Testis (tissue), 3 donors: ENCODE data around the gene GZF1. TPM values are rescaled to one million over a fixed set of nuclear protein-coding genes. Genes with fewer than 3 reads are reported as not detected.
"Not testable (repeated sequence)": the region's sequence is repeated elsewhere in the genome, so short reads cannot be mapped to it uniquely, and the experiment has no call there.

ENCODE experiments used
- DNase-seq: peaks from one replicate; pipeline ENCODE4 v3.0.0-alpha.2; 2019
- H3K27ac ChIP-seq, 2 donors: fragments of 200-600 bp; sonication (generic); one replicate each; pipeline ENCODE4 v1.5.1; 2019
- H3K27me3 ChIP-seq: fragments of 200-600 bp; sonication (generic); one replicate; pipeline ENCODE4 v1.5.1; 2019
- H3K36me3 ChIP-seq: fragments of 200-600 bp; sonication (generic); one replicate; pipeline ENCODE4 v1.5.1; 2017; ENCODE audit warnings: low read depth; ENCODE audit errors: missing control alignments
- H3K4me1 ChIP-seq: fragments of 200-600 bp; sonication (generic); one replicate; pipeline ENCODE4 v1.5.1; 2019
- H3K4me3 ChIP-seq, 2 donors: fragments of 200-600 bp; sonication (generic); one replicate each; pipeline ENCODE4 v1.5.1; 2017 to 2019
- H3K9me3 ChIP-seq: fragments of 200-600 bp; sonication (generic); one replicate; pipeline ENCODE4 v1.5.1; 2017
- POLR2A ChIP-seq: fragments of 450-650 bp; IDR thresholded peaks from one replicate; pipeline ENCODE4 v1.6.1; 2017; ENCODE audit warnings: antibody characterized with exemption, mild to moderate bottlenecking, moderate library complexity
- WGBS, 2 donors: methylation state at CpG; one replicate each; pipeline ENCODE4 v1.1.5; 2018; 5-methylcytosine and 5-hydroxymethylcytosine counted together
- intact Hi-C: fragments of 100-400 bp; cut with DNase I; formaldehyde crosslinking; loops from one replicate; pipeline ENCODE4 v1.15.1; 2023; ENCODE audit warnings: low total_unique reads
- polyA plus RNA-seq: library from polyadenylated mRNA; stranded (reverse); fragments of 350-450 nt; fragmentation: Illumina TruSeq; extraction: RNeasy Lipid Tissue Mini Kit (QIAGEN cat#74804); gene quantifications from one replicate; pipeline ENCODE4 v1.2.3, GENCODE V29; 2014; ENCODE audit warnings: low read depth, low replicate concordance; ENCODE audit not compliant: insufficient read depth
- total RNA-seq, 2 donors: library from RNA; depleted of rRNA; stranded (reverse); fragments of >200 nt; gene quantifications; one replicate each; pipeline ENCODE4 v1.2.3, GENCODE V29; 2016
- TF ChIP-seq, protein P1 (sequence below), 3 experiments: fragments of 450-650 bp in 2 of 3; fragments of 200-600 bp in 1 of 3; sonication (generic) in 1 of 3; IDR thresholded peaks; one replicate each; pipeline ENCODE4 v1.5.1; 2016 to 2019; ENCODE audit warnings: antibody characterized with exemption in 3 of 3, mild to moderate bottlenecking in 2 of 3, moderate library complexity in 1 of 3

GZF1 gene
- total and polyA plus RNA-seq, 3 donors from 2014 or later, result 32.4 to 47.4 (median 46.1) TPM

DNA sequence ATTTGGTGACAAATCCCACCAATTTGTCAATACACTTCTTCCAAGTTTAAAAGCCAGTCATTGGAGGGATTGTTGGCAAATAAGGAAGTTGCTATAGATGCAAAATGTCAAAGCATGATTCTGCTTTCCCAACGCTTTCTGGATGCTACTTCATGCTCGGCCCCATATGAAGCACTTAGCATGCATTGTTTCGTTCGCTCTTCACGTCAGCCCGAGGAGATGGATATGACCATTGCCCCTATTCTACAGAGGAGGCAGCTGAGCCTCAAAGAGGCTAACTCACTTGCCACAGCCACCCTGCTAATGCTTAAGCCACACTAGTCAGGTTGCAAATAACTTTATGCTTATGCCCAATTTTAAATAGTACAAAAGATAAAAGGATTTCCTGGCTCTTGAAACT, 14.2 kb upstream of the GZF1 start:
- no peak for TF ChIP-seq POLR2A
- 93 to 97% methylated on average over 6 of the region's 6 CpGs for WGBS, 2 donors
- Histone ChIP-seq H3K4me3 (no peak overlapping the region), H3K27me3 (no peaks in the 10 kb centered on the region), H3K36me3 (no peaks in the 10 kb centered on the region), H3K9me3 (no peaks in the 10 kb centered on the region), H3K27ac (no peak overlapping the region), H3K4me1 (peaks cover 10% of the 10 kb centered on the region)
- intact Hi-C loops, result no loop called here
- no peak for DNase-seq

GRCh38 chr20:23348510-23348909, 13.5 kb upstream of the GZF1 start:
- H3K4me3 ChIP-seq, intact Hi-C loops, H3K36me3 ChIP-seq, H3K27ac ChIP-seq, H3K9me3 ChIP-seq, H3K27me3 ChIP-seq, DNase-seq: not testable (repeated sequence)
- H3K4me1 ChIP-seq, result peaks cover 10% of the 10 kb centered on the region
- 71% methylated on average over 6 of the region's 6 CpGs for WGBS, 2 donors

GRCh38 chr20:23349338-23350195, 12.4 kb upstream of the GZF1 start:
- peaks cover 10% of the 10 kb centered on the region for H3K4me1 ChIP-seq
- WGBS, 2 donors, result 3 to 4% methylated on average over 23 of the region's 23 CpGs
- TF ChIP-seq, protein P1, sequence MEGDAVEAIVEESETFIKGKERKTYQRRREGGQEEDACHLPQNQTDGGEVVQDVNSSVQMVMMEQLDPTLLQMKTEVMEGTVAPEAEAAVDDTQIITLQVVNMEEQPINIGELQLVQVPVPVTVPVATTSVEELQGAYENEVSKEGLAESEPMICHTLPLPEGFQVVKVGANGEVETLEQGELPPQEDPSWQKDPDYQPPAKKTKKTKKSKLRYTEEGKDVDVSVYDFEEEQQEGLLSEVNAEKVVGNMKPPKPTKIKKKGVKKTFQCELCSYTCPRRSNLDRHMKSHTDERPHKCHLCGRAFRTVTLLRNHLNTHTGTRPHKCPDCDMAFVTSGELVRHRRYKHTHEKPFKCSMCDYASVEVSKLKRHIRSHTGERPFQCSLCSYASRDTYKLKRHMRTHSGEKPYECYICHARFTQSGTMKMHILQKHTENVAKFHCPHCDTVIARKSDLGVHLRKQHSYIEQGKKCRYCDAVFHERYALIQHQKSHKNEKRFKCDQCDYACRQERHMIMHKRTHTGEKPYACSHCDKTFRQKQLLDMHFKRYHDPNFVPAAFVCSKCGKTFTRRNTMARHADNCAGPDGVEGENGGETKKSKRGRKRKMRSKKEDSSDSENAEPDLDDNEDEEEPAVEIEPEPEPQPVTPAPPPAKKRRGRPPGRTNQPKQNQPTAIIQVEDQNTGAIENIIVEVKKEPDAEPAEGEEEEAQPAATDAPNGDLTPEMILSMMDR (IDR thresholded peaks at IDR 0.05), result peak; percentile 44 to 79 (median 68)
- TF ChIP-seq POLR2A, result no peak
- intact Hi-C loops, result loop anchor here (10.0 kb wide), 1 partner anchor 275 kb away; no protein-coding TSS in a partner anchor
- peak overlapping the region; percentile 95 to 96 for H3K27ac ChIP-seq
- peak; percentile 90 for DNase-seq
- H3K4me3 ChIP-seq, result peak overlapping the region; percentile 89 to 98
- H3K9me3 ChIP-seq, result no peaks in the 10 kb centered on the region
- H3K36me3 ChIP-seq, result no peaks in the 10 kb centered on the region
- no peaks in the 10 kb centered on the region for H3K27me3 ChIP-seq

GRCh38 chr20:23350196-23350903, 11.6 kb upstream of the GZF1 start, which contains the start of gene NXT1:
TSS of gene NXT1 (plus strand) at chr20:23350791. CDS start at chr20:23354042, 3,251 bp downstream.
- Histone ChIP-seq H3K27me3 (no peaks in the 10 kb centered on the region), H3K27ac (peak within 1 kb of the TSS; percentile 95 to 96), H3K4me3 (peak within 1 kb of the TSS; percentile 89 to 98), H3K36me3 (no peaks in the 10 kb centered on the region), H3K9me3 (no peaks in the 10 kb centered on the region), H3K4me1 (peaks cover 10% of the 10 kb centered on the region)
- 1 to 2% methylated on average over 28 to 62 of the region's 65 CpGs for WGBS, 2 donors
- peak; percentile 98 for DNase-seq
- intact Hi-C loops, result loop anchor here (10.0 kb wide), 1 partner anchor 274 kb away; no protein-coding TSS in a partner anchor
- peak; percentile 65 for TF ChIP-seq POLR2A
- TF ChIP-seq, protein P1 (IDR thresholded peaks at IDR 0.05), result peak in 1 of 3 experiments; percentile 28

GRCh38 chr20:23350904-23351838, 10.8 kb upstream of the GZF1 start:
- H3K36me3 ChIP-seq, result no peaks in the 10 kb centered on the region
- intact Hi-C loops, result loop anchor here (10.0 kb wide), 1 partner anchor 274 kb away; no protein-coding TSS in a partner anchor
- H3K4me1 ChIP-seq, result peaks cover 10% of the 10 kb centered on the region
- TF ChIP-seq, protein P1 (IDR thresholded peaks at IDR 0.05), result no peak
- no peak for TF ChIP-seq POLR2A
- no peaks in the 10 kb centered on the region for H3K27me3 ChIP-seq
- peak overlapping the region; percentile 89 to 98 for H3K4me3 ChIP-seq
- H3K9me3 ChIP-seq, result no peaks in the 10 kb centered on the region
- peak; percentile 80 for DNase-seq
- WGBS, 2 donors, result 1% methylated on average over 36 to 64 of the region's 64 CpGs
- peak overlapping the region; percentile 95 to 96 for H3K27ac ChIP-seq
